ENCODE measurements around the gene RNF166. TPM values are rescaled to one million over a fixed set of nuclear protein-coding genes. Genes with fewer than 3 reads are reported as not detected.

RNF166 gene
- total RNA-seq, 3 donors from 2014 or later (not counting 1 experiment from before 2014, with no cell fraction given), result 459 to 712 (median 501) TPM

- Mint-ChIP-seq H3K27me3 (ENCODE audit: low read depth in 2 of 2) (no peaks in the 10 kb centered on the region), H3K27ac (peak overlapping the region; percentile 89 to 96), H3K36me3 (no peaks in the 10 kb centered on the region), H3K4me1 (peaks cover 53 to 70% of the 10 kb centered on the region in 2 donors), H3K9me3 (no peaks in the 10 kb centered on the region), H3K4me3 (peak overlapping the region; percentile 94)
- DNase-seq, result peak in 1 of 2 donors; percentile 40
- TF ChIP-seq CTCF (IDR thresholded peaks at IDR 0.05), result no peak
- H3K4me1 ChIP-seq (ENCODE audit: control insufficient read depth, insufficient read depth, low read length), result peaks cover 87% of the 10 kb centered on the region
- intact Hi-C loops (cut with micrococcal nuclease), result loop anchor here (1.0 to 5.0 kb wide), 6 partner anchors 15 to 244 kb away; partner anchors contain the start of genes CYBA, IL17C, MVD and SNAI3
- H3K27me3 ChIP-seq (ENCODE audit: control insufficient read depth, insufficient read depth, low read length), result no peaks in the 10 kb centered on the region
- peaks cover 37% of the 10 kb centered on the region for H3K36me3 ChIP-seq (ENCODE audit: control insufficient read depth, insufficient read depth, low read length)
- WGBS (ENCODE audit: insufficient coverage), result 25% methylated on average over 30 of the region's 30 CpGs
- ATAC-seq, result no peak
- peak overlapping the region; percentile 83 for H3K27ac ChIP-seq (ENCODE audit: low read length)
- no peaks in the 10 kb centered on the region for H3K9me3 ChIP-seq (ENCODE audit: control insufficient read depth, insufficient read depth, low read length)
- H3K4me3 ChIP-seq (ENCODE audit: low read length), result peak overlapping the region; percentile 67
These were observed 4.4 kb downstream of the RNF166 start for GRCh38 chr16:88701581-88702370.

DNA sequence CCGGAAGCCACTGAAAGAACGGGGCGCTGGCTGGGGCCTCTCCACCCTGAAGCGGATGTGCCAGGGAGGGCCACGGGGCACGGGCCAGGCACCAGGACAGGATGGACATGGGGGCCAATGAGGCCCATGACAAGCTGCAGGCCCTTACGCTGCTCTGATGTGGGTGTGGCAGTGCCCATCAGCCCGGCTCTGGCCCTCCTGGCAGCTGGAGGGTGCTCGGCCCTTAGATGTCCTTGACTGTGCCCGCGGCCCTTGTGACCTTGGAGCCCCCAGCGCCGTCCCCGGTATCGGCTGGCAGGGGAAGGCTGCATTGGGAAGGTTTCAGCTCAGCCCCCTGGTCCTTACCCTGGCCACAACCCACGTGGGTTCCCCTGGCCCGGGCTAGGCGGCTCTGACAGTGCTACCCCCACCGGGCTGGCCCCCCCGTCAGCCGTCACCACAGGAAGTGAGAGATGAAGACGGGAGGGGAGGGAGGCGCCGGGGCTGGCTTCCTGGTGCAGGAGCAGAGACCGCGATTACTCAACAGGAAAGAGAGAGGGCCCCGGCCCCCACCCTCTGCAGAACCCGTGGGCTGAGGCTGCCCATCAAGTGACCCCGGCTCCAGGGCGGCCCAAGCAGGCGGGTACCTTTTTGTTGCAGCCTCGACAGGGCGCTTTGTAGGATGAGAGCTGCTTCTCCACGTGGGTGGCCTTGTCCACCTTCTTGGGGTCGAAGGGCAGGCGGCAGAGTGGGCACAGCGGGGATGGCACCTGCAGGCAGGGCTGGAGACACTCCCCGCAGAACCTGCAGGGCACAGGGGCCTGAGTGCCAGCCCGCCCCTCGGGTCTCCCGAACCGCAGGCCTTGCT lies 5.3 kb downstream of the RNF166 start:
- peak; percentile 95 to 96 for DNase-seq
- Mint-ChIP-seq H3K4me1 (peaks cover 53 to 70% of the 10 kb centered on the region in 2 donors), H3K27ac (peak overlapping the region; percentile 89 to 96), H3K4me3 (peak overlapping the region; percentile 94), H3K27me3 (ENCODE audit: low read depth in 2 of 2) (no peaks in the 10 kb centered on the region), H3K9me3 (no peaks in the 10 kb centered on the region), H3K36me3 (no peaks in the 10 kb centered on the region)
- Histone ChIP-seq H3K9me3 (ENCODE audit: control insufficient read depth, insufficient read depth, low read length) (no peaks in the 10 kb centered on the region), H3K27ac (ENCODE audit: low read length) (peak overlapping the region; percentile 83), H3K27me3 (ENCODE audit: control insufficient read depth, insufficient read depth, low read length) (no peaks in the 10 kb centered on the region), H3K4me3 (ENCODE audit: low read length) (peak overlapping the region; percentile 67), H3K4me1 (ENCODE audit: control insufficient read depth, insufficient read depth, low read length) (peaks cover 84% of the 10 kb centered on the region), H3K36me3 (ENCODE audit: control insufficient read depth, insufficient read depth, low read length) (peaks cover 46% of the 10 kb centered on the region)
- peak; percentile 76 to 92 (median 82) for ATAC-seq
- intact Hi-C loops (cut with micrococcal nuclease), result loop anchor here (1.0 to 5.0 kb wide), 5 partner anchors 14 to 244 kb away; partner anchors contain the start of genes CYBA, IL17C and SNAI3
- under 1% methylated on average over 42 of the region's 42 CpGs for WGBS (ENCODE audit: insufficient coverage)
- TF ChIP-seq CTCF (IDR thresholded peaks at IDR 0.05), result no peak

- peak overlapping the region; percentile 83 for H3K27ac ChIP-seq (ENCODE audit: low read length)
- ATAC-seq (no peak), DNase-seq (no peak)
- H3K4me3 ChIP-seq (ENCODE audit: low read length), result peak overlapping the region; percentile 67
- Mint-ChIP-seq H3K9me3 (no peaks in the 10 kb centered on the region), H3K4me1 (peaks cover 51 to 67% of the 10 kb centered on the region in 2 donors), H3K27me3 (ENCODE audit: low read depth in 2 of 2) (no peaks in the 10 kb centered on the region), H3K27ac (peak overlapping the region; percentile 89 to 96), H3K4me3 (peak overlapping the region; percentile 94), H3K36me3 (no peaks in the 10 kb centered on the region)
- no peaks in the 10 kb centered on the region for H3K9me3 ChIP-seq (ENCODE audit: control insufficient read depth, insufficient read depth, low read length)
- no peaks in the 10 kb centered on the region for H3K27me3 ChIP-seq (ENCODE audit: control insufficient read depth, insufficient read depth, low read length)
- peaks cover 79% of the 10 kb centered on the region for H3K4me1 ChIP-seq (ENCODE audit: control insufficient read depth, insufficient read depth, low read length)
- 19% methylated on average over 14 of the region's 14 CpGs for WGBS (ENCODE audit: insufficient coverage)
- TF ChIP-seq CTCF (IDR thresholded peaks at IDR 0.05), result no peak
- H3K36me3 ChIP-seq (ENCODE audit: control insufficient read depth, insufficient read depth, low read length), result peaks cover 52% of the 10 kb centered on the region
- intact Hi-C loops (cut with micrococcal nuclease), result loop anchor here (2.0 to 5.0 kb wide), 4 partner anchors 13 to 243 kb away; partner anchors contain the start of genes CYBA, IL17C and SNAI3
These were observed 5.9 kb downstream of the RNF166 start for GRCh38 chr16:88700322-88700635.
